Hepatocyte (in vitro differentiated cells): Measurements from ENCODE around the gene NDUFV2.

ENCODE experiments used
- EZH2 ChIP-seq: fragments of 200-600 bp; sonication (generic); IDR thresholded peaks from 2 replicates; pipeline ENCODE4 v1.6.1; 2016; ENCODE audit warnings: antibody characterized with exemption, mild to moderate bottlenecking, borderline replicate concordance
- TF ChIP-seq, protein P1 (sequence below): fragments of 200-600 bp; sonication (generic); IDR thresholded peaks from 2 replicates; pipeline ENCODE4 v1.5.1; 2016; ENCODE audit warnings: antibody characterized with exemption, mild to moderate bottlenecking; ENCODE audit not compliant: poor library complexity

DNA sequence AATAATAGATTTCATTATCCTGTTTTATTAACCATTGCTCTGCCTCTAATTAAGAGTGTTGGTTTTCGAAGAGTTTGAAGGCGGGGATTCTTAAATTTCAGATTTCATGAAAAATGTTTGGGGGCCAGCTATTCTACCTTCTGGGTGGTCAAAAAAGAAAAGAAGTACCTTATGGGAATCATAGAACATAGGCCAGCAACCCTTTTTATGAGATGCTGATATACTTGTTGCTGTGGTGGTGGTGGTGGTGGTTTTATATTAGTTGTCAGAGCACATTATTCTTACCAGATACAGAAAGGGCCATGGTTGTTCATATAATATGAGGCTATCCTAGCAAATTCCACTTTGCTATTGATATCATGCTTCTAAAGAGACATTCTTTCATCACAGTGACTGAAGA, 38.5 kb downstream of the NDUFV2 start:
- TF ChIP-seq, protein P1, sequence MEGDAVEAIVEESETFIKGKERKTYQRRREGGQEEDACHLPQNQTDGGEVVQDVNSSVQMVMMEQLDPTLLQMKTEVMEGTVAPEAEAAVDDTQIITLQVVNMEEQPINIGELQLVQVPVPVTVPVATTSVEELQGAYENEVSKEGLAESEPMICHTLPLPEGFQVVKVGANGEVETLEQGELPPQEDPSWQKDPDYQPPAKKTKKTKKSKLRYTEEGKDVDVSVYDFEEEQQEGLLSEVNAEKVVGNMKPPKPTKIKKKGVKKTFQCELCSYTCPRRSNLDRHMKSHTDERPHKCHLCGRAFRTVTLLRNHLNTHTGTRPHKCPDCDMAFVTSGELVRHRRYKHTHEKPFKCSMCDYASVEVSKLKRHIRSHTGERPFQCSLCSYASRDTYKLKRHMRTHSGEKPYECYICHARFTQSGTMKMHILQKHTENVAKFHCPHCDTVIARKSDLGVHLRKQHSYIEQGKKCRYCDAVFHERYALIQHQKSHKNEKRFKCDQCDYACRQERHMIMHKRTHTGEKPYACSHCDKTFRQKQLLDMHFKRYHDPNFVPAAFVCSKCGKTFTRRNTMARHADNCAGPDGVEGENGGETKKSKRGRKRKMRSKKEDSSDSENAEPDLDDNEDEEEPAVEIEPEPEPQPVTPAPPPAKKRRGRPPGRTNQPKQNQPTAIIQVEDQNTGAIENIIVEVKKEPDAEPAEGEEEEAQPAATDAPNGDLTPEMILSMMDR: no peak
- TF ChIP-seq EZH2: no peak
